HG03457 (cell line): Measurements from ENCODE around the gene HMGXB3.
"Not testable (repeated sequence)": the region's sequence is repeated elsewhere in the genome, so short reads cannot be mapped to it uniquely, and the experiment has no call there.

Source experiments
- ATAC-seq: cut with Tn5 transposase; IDR thresholded peaks from one replicate; pipeline ENCODE4 v1.9.1; 2021; ENCODE audit warnings: moderate number of reproducible peaks; ENCODE audit not compliant: unreplicated experiment

Gene HMGXB3

DNA sequence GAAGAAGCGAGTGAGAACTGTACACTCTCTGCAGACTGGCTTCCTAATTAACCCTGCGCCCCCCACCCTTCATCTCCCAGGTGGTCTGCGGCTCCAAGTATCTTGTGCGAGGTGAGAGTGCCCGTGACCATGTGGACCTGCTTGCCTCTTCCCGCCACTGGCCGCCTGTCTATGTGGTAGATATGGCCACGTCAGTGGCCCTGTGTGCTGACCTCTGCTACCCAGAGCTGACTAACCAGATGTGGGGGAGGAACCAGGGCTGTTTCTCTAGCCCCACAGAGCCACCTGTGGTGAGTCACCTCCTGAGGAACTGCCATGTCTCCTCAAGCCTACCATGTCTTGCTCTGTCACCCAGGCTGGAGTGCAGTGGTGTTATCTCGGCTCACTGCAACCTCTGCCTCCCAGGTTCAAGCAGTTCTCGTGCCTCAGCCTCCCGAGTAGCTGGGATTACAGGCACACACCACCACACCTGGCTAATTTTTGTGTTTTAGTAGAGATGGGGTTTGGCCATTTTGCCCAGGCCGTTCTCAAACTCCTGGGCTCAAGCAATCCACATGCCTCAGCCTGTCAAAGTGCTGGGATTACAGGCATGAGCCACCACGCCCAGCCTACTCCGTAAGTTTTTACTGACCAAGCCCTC lies 49.8 kb downstream of the HMGXB3 start:
- ATAC-seq: not testable (repeated sequence)

DNA sequence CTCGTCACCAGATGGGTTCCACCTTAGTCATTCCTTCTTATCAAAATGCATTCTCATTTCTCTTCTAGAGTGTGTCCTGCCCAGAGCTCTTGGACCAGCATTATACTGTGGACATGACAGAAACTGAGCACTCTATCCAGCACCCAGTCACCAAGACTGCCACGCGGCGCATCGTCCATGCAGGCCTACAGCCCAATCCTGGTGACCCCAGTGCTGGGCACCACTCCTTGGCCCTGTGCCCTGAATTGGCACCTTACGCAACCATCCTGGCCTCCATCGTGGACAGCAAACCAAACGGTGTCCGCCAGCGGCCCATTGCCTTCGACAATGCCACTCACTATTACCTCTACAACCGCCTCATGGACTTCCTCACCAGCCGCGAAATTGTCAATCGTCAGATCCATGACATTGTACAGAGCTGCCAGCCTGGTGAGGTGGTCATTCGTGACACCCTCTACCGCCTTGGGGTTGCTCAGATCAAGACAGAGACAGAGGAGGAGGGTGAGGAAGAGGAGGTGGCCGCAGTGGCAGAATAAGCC lies 51.2 kb downstream of the HMGXB3 start:
- ATAC-seq: no peak

DNA sequence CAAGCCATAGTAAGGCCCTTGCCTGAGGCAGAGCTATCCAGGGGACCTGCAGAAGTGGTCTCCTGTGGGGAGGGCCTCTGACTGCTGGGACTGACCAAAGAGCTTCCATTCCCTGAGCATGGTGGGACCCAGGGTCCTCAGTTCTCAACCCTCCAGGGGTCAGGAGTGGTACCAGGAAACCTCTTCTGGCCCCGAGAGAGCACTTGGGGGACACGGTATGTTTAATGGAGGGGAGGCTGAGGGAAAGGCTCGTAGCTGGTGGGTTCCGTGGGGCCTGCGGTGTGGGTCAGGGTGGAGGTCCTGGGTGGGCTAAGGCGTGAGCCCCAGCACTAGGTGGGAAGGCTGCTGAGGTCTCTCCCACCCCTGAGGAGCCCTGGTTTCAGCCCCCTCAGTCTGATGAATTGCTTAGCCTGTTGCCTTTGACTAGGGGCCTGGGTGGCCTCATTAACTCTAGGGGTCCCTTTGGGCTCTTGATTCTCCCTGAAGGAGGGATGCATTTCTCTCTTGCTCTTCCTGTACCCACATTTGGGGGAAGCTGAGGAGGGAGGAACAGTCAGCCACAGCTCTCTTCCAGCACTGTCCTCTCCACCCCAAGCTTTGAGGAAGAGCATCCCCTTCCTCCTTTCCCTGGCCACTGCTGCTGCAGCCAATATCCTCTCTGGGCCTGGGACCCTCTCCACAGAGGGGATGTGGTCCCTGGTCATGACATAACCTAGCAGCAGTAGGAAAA lies 51.9 kb downstream of the HMGXB3 start:
- no peak for ATAC-seq

DNA sequence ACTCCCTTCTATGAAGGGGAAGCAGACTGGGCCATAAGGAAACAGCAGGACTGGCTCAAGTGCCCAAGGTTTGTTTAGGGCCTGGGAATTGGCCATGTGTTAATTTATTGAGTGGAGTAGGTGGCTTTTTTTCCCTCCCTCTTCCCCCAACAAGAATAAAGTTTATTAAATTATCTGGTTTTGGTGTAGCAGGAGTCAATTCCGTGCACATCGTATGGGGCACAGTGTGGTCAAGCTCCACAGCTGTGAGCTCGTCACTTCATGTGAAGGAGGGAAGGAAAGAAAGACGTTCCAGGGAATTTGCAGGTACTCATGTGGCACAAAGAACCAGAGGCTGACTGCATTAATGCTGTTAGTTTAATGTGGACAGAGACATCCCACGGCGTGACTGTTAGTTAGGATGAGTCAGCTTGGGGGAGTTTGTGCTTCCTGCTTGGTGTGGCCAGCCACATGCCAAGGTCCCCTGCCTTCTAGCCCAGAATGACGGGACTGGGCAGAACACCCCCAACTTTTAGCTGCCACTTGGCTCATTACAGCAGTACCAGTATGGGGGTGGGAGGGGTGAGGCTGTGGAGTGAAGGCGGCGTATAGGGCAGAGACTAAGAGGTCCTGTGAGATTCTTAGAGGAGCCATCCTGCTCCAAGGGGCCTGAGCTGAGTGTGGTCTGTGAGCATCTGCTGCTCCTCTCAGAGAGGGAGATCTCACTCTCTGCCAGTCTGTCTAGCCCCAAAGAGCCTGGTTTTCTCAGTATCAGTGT lies 52.6 kb downstream of the HMGXB3 start:
- ATAC-seq: no peak

DNA sequence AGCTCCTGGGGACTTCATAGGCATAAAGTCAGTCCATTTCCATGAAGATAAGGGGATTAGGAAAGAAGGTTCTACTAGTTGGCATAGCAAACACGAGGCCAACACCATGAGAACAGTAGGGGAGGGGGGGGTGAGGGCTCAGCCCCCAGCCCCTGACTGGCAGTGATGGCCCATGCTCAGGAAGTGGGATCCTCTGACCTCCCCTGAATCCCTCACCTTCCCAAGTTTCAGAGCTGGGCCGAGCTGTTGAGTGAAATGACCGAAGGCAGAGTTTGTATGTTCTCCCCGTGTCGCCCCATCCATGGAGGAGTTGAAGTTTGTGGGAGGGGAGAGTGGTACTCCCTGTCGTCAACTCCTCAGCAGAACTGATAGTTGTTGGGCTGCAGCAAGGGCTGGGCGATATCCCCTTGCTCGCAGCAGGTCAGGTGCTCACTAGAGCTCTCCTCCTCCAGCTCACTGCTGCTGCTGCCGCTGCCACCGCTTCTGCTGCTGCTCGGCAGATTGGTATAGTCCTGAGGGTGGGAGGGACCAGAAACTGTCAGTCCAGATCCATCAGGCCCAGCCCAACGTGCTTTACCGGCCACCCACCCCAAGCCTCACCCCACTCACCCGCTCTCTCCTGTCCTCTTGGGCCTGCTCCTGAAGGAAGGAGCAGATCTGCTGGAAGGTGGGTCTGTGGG lies 53.3 kb downstream of the HMGXB3 start:
- no peak for ATAC-seq

DNA sequence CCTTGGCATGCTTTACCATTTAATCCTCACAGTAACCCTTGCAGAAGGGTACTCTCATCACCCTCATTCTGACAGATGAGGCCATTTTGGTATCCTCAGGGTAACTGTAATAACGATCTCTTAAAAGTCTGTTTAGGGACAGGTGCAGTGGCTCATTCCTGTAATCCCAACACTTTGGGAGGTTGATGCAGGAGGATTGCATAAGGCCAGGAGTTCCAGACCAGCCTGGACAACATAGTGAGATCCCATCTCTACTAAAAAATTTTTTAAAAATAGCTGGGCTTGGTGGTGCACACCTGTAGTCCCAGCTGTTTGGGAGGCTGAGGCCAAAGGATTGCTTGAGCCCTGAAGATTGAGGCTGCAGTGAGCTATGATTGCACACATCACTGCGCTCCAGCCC lies 54.0 kb downstream of the HMGXB3 start:
- no peak for ATAC-seq

DNA sequence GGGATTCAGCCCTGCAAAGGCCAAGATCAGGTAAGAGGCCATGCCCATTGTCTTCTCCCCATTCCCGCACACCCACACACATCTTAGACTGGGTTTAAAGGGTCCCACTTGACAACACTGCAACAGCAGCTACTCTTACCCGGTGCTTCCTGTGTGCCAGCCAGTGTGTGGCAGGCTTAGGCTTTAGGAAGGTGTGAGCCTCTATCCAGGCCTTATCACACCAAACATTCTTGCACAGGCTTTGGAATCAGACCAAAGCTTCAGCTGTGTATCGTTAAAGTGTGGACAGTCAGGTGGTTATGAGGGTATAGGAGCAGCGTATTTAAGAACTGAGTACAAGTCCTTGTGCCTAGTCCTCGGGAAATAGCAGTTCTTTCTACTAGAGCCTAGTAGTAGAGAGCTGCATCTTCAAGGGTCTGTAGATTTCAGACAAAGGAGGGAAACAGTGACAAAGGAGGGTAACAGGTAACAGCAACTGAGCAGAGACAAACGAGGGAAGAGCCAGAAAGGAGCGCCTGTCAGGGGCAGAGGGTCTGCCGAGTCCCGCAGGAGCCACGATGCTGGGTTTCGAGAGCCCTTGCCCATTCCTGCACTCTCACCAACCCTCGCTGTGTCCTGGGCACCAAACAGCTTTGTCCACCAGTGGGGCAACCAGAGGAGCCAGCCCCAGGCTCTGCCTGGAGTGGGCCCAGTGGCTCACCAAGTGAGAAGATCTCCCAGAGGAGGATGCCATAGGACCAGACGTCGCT lies 55.0 kb downstream of the HMGXB3 start:
- no peak for ATAC-seq

DNA sequence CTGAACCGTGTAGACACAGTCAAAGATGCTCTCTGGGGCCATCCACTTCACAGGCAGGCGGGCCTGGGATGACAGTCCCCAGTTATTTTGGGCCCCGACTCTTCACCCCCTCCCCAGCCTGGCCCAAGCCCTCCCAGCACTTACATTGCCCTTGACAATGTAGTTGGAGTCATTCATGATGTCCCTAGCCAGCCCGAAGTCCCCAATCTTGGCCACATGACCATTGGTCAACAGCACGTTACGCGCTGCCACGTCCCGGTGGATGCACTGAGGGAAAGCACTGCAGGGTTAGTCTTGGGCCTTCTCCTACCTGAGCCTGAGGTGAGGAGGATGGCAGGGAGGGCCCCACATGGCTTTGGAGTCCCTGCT lies 55.5 kb downstream of the HMGXB3 start:
- no peak for ATAC-seq

DNA sequence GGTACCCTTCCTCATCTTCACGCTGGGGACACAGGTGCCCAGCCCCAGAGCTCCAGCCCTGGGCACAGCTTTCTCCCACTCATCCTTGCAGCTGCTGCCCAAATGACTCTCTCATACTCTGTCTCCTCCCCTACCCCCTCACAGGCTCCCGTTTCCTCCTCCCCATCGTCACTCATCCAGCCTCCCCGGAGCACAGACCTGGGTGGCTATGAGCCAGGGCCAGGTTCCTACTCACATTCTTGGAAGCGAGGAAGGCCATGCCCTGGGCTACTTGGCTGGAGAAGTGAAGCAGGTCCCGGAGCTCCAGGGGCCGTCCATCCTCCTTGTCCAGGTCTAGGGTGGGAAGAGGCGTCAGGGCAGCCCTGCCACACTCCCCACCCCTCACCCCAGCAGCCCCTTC lies 56.5 kb downstream of the HMGXB3 start:
- no peak for ATAC-seq

DNA sequence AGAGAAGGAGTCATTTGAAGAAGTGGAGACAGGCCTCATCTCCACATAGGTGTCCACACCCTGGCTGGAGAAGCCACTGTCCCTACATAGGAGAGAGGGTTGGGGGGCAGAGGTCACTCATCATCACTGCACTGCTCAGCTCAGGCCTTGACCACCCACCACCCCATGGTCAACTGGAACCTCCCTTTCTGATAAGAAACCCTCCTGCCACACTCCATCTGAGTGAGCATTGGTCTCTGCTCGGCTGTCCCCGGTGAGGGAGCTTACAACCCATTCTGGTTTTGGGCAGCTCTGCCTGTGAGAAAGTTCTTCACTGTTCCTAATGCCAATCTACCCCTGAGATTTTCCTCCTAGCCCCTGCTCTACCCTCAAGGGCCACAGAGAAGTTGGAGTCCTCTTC lies 57.0 kb downstream of the HMGXB3 start:
- no peak for ATAC-seq

DNA sequence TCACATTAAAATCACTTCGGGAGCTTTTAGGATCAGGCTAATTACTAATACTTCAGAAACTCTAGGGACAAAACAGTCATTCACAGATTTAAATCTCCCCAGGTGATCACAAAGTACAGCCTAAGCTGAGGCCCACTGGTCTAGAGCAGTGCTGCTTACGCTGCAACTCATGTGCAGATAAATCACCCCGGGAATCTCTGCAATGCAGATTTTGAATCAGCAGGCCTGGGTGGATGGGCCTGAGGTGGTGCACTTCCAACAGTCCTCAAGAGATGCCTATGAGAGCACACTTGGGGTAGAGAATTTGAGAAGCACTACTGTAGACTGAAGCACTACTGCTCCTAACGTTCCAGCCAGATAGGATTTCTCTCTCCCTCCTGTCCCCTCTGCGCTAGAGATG lies 57.5 kb downstream of the HMGXB3 start:
- no peak for ATAC-seq

DNA sequence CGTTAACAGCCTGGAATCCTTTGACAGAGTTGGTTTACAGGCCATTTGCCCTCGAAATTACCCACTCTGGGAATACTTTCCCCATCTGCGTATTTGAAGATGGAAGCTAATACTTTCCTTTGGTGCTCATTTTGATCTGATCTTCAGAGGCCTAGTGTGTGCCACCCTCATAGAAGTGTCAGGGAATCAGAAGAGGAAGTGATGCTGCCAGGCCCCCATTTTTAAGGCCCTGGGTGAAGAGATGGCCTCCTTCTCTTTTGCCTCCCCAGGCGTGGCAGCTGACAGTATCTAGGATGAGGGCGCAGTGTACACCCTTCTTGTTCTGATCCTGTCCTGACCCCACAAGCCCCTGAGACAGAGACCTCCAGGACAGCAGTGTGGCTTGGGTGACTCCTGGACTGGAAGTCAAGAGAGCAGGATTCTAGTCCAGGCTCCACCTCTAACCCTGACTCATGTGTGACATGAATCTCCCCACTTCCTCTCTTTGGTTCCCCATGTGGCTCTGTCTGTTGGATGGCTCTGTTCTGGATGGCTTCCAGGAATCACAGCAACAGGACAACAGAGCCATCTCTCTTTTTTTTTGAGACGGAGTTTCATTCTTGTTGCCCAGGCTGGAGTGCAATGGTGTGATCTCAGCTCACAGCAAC lies 58.1 kb downstream of the HMGXB3 start:
- no peak for ATAC-seq

DNA sequence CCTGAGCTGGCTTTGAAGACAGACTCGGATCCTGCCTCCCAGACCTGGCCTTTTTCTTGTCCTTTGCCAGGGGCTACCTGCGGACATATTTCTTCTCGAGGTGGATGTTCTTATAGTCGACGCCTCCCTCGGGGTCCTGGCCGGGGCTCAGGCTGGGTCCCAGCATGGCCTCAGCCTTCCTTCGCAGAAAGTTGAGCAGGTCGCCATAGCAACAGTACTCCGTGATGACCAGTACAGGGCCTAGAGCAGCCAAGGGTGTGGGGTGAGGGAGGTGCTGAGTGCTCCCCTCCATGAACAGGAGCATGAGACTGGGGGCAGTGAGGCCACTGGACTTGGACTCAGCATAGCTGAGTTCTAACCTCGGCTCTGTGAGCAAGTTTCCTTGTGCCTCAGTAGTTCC lies 59.1 kb downstream of the HMGXB3 start:
- no peak for ATAC-seq

DNA sequence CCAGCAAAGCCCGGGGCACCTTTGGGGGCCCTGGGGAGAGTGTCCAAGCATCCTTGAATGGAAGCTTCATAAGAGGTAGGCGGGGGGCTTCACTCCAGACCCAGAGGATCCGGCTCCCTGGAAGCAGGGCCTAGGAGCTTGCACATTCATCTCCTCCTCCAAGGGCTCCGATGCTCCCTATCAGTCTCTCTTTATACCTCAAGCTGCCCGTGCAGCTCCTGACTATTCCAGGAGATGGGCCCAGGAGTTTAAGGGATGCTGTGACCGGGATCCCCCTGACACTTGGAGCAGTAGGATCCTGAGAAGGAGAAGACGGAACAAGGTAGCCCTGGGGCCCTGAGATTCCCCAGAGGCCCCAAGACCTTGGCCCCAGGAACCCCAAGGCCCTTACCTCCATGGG lies 59.9 kb downstream of the HMGXB3 start:
- no peak for ATAC-seq

DNA sequence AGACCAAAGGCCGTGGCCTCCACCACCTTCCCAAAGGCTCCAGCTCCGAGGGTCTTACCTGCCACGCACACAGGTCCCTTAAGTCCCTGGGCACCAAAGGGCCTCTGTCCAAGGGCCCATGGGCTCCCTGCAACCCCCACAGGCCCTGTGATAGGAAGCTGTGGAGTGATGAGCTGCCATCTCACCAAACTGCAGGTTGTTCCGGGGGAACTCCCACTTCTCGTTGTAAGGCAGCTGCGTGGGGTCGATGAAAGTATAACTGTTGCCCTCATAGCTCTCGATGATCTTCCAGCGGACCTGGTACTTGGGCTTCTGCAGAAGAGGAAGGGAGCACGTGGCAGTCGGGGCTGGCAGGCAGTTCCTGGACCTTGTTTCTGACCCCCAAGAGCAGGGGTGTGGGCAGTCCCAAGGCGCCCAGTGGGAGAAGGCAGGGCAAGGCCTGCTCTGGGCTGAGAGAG lies 61.0 kb downstream of the HMGXB3 start:
- ATAC-seq: no peak

DNA sequence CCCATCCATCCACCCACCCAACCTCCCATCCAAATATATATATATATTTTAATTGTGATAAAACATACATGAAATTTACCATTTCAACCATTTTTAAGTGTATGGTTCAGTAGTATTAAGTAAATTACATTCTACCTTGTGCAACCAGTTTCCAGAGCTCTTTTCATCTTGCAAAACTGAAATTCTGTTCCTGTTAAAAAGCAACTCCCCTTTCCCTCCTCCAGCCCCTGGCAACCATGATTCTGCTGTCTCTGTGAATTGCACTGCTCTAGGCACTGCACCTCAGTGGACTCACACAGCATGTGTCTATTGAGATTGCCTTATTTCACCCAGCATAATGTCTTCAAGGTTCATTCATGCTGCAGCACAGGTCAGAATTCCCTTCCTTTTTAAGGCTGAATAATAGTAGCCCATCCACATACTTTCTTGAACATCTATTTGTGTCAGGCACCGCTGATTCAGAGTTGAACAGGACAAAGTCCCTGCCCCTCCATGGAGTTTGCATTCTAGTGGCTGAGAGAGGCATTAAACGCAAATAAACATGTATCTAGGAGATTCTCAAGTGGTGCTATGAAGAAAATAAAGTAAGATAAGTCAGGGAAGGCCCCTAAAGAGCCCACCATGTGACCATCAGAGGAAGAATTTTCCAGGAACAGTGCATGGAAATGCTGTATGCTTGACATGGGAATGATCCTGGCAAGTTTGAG lies 61.8 kb downstream of the HMGXB3 start:
- ATAC-seq: no peak

DNA sequence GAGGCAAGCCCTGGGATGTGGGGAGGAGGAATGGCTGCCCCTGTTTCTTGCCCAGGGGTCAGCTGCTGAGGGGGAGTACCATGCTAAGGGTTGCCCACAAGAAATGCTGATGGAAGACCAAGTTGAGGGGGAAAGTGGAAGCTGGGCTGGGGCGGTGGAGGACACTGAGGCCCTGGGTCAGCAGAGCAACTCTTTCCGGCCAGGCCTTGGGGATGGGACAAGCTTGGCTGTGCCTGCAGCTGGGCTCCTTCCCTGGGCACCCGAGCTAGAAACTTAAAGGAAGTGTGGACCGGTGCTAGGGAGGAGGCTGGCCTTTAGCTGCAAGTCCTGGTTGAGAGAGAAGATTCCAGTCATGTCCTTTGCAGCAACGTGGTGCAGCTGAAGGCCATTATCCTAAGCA lies 63.1 kb downstream of the HMGXB3 start:
- ATAC-seq: no peak

DNA sequence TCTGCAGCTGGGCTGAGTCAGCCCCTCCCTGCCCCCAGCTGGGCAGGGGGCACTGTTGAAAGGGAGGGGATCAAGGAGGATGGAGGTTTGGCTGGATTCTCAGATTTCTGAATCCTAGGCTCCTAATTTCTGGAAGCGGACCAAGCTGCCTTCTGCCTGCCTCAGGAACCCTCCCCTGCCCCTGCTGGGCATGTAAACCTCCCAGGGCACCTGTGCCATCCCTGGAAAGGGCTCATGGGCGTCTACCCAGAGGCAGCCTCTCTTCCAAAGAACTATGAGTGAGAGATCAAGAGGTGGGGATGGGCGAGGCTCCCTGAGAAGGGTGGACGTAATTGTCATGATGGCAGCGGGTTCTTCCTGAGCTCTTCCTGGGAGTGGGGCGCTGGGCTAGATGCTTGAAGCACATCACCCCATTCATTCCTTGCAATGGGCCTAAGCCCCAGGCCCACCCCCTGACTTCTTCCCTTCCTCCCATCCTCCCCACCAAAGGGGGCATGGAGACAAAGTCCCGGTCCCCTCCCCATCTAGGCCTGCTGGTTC lies 64.2 kb downstream of the HMGXB3 start:
- ATAC-seq: no peak

DNA sequence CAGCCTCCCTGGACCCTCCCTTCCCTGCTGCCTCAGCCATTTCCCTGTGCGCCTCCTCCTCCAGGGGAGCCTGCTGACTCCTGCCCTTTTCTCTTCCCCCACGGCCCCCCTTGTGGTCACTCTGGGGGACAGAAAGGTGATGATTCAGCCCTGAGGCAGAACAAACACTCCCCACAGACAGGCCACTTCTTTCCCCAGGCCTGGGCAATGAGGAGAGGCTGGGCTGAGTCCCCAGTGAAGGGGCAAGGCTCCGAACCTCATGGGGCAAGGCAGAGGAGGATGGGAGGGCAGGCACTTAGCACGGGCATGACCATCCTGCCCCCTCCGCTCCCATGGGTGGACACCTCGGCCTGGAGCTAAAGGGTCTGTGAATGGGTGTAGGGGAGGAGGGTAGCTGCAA lies 64.8 kb downstream of the HMGXB3 start:
- ATAC-seq: no peak
